CD4-positive, CD25-positive, alpha-beta regulatory T cell (primary cell): Measurements from ENCODE around the gene NDUFB6. TPM values are rescaled to one million over a fixed set of nuclear protein-coding genes. Genes with fewer than 3 reads are reported as not detected.
"Not testable (repeated sequence)": the region's sequence is repeated elsewhere in the genome, so short reads cannot be mapped to it uniquely, and the experiment has no call there.

Experiments
- ATAC-seq, 2 donors: fragments of 150-1000 bp; cut with Tn5 transposase; one replicate each; pipeline ENCODE4 v1.10.0; 2021; ENCODE audit warnings: low read depth in 2 of 2, moderate number of reproducible peaks in 2 of 2, moderate library complexity in 1 of 2
- DNase-seq, 3 donors: peaks; one replicate each; pipeline versions ENCODE4 v3.0.0 to v3.0.0-alpha.2; 2012 to 2022; ENCODE audit warnings: mixed read lengths in 1 of 3
- H3K27ac ChIP-seq: one replicate; pipeline ENCODE4 v1.7.0; 2013; ENCODE audit warnings: mild to moderate bottlenecking, low read length; ENCODE audit not compliant: insufficient read depth, poor library complexity, severe bottlenecking
- H3K27me3 ChIP-seq: one replicate; pipeline ENCODE4 v1.7.0; 2013; ENCODE audit warnings: low read length; ENCODE audit not compliant: control insufficient read depth, insufficient read depth
- H3K36me3 ChIP-seq: one replicate; pipeline ENCODE4 v1.7.0; 2013; ENCODE audit warnings: mild to moderate bottlenecking, low read length, moderate library complexity; ENCODE audit not compliant: control insufficient read depth, insufficient read depth
- H3K4me1 ChIP-seq: 2 replicates; pipeline ENCODE4 v1.7.0; 2013; ENCODE audit warnings: mild to moderate bottlenecking, low read length; ENCODE audit not compliant: insufficient read depth, control insufficient read depth, poor library complexity, severe bottlenecking
- H3K4me3 ChIP-seq: one replicate; pipeline ENCODE4 v1.7.0; 2013; ENCODE audit warnings: low read depth, mild to moderate bottlenecking, low read length, moderate library complexity
- H3K9me3 ChIP-seq, 2 experiments: 1 replicate in 1 of 2; 2 replicates in 1 of 2; pipeline ENCODE4 v1.7.0; 2013; ENCODE audit warnings: low read length in 2 of 2, mild to moderate bottlenecking in 1 of 2, moderate library complexity in 1 of 2; ENCODE audit not compliant: control insufficient read depth in 2 of 2
- H3K27ac Mint-ChIP-seq, 3 donors: one replicate each; pipeline ENCODE4 v1.8.0; 2020 to 2022; ENCODE audit warnings: mild to moderate bottlenecking in 3 of 3, mixed read lengths in 3 of 3, moderate library complexity in 2 of 3
- H3K27me3 Mint-ChIP-seq: one replicate; pipeline ENCODE4 v1.8.0; 2022; ENCODE audit warnings: mild to moderate bottlenecking, mixed read lengths
- H3K36me3 Mint-ChIP-seq: one replicate; pipeline ENCODE4 v1.8.0; 2020; ENCODE audit warnings: mixed read lengths
- H3K4me1 Mint-ChIP-seq, 4 donors: one replicate each; pipeline ENCODE4 v1.8.0; 2020 to 2022; ENCODE audit warnings: mixed read lengths in 4 of 4, mild to moderate bottlenecking in 1 of 4
- H3K4me3 Mint-ChIP-seq, 4 donors: one replicate each; pipeline ENCODE4 v1.8.0; 2020 to 2022; ENCODE audit warnings: mild to moderate bottlenecking in 4 of 4, mixed read lengths in 4 of 4, moderate library complexity in 3 of 4
- H3K9me3 Mint-ChIP-seq, 7 donors: one replicate each; pipeline ENCODE4 v1.8.0; 2020 to 2022; ENCODE audit warnings: mixed read lengths in 7 of 7, mild to moderate bottlenecking in 3 of 7, moderate library complexity in 2 of 7
- polyA plus RNA-seq, 4 donors: library from polyadenylated mRNA; unstranded; fragments of 300-500 nt; fragmentation: Illumina TruSeq; gene quantifications; one replicate each; pipeline ENCODE4 v1.2.3, GENCODE V29; 2021
- total RNA-seq: library from RNA; stranded (reverse); gene quantifications from one replicate; pipeline ENCODE4 v1.2.3, GENCODE V29; 2022

NDUFB6 gene
- total and polyA plus RNA-seq, 5 donors from 2014 or later = 19.6 to 109 (median 71.6) TPM

GRCh38 chr9:32526041-32526706, 46.8 kb downstream of the NDUFB6 start, which contains the start of gene RIGI:
Gene RIGI (minus strand): TSS chr9:32526196. CDS start chr9:32526166, 30 bp downstream.
- H3K27me3 ChIP-seq = no peaks in the 10 kb centered on the region
- no peaks in the 10 kb centered on the region for H3K9me3 ChIP-seq
- Mint-ChIP-seq H3K4me1 (peaks cover 34 to 60% (median 41%) of the 10 kb centered on the region in 4 donors), H3K9me3 (peaks cover 0 to 1% (median 0%) of the 10 kb centered on the region in 7 donors), H3K36me3 (peaks cover 22% of the 10 kb centered on the region), H3K27ac (peak within 1 kb of the TSS; percentile 83 to 99 (median 87)), H3K27me3 (no peaks in the 10 kb centered on the region), H3K4me3 (peak within 1 kb of the TSS; percentile 94 to 98 (median 98))
- H3K36me3 ChIP-seq = peaks cover 2% of the 10 kb centered on the region
- ATAC-seq (peak; percentile 71 to 75), DNase-seq (peak; percentile 77 to 86 (median 78))
- peaks cover 41% of the 10 kb centered on the region for H3K4me1 ChIP-seq
- H3K27ac ChIP-seq = peak within 1 kb of the TSS; percentile 89
- H3K4me3 ChIP-seq = peak within 1 kb of the TSS; percentile 98

- DNase-seq (no peak), ATAC-seq (no peak)
- Histone ChIP-seq H3K9me3 (no peaks in the 10 kb centered on the region), H3K4me1 (peaks cover 41% of the 10 kb centered on the region), H3K36me3 (peaks cover 2% of the 10 kb centered on the region), H3K27ac (peak overlapping the region; percentile 89), H3K4me3 (peak overlapping the region; percentile 98), H3K27me3 (no peaks in the 10 kb centered on the region)
- H3K4me3 Mint-ChIP-seq = peak overlapping the region; percentile 94 to 98 (median 98)
- H3K9me3 Mint-ChIP-seq = peaks cover 0 to 1% (median 0%) of the 10 kb centered on the region in 7 donors
- H3K36me3 Mint-ChIP-seq = peaks cover 22% of the 10 kb centered on the region
- peaks cover 34 to 61% (median 42%) of the 10 kb centered on the region in 4 donors for H3K4me1 Mint-ChIP-seq
- H3K27ac Mint-ChIP-seq = peak overlapping the region; percentile 83 to 99 (median 87)
- no peaks in the 10 kb centered on the region for H3K27me3 Mint-ChIP-seq
Observed at GRCh38 chr9:32525709-32526030, 47.3 kb downstream of the NDUFB6 start.

DNA sequence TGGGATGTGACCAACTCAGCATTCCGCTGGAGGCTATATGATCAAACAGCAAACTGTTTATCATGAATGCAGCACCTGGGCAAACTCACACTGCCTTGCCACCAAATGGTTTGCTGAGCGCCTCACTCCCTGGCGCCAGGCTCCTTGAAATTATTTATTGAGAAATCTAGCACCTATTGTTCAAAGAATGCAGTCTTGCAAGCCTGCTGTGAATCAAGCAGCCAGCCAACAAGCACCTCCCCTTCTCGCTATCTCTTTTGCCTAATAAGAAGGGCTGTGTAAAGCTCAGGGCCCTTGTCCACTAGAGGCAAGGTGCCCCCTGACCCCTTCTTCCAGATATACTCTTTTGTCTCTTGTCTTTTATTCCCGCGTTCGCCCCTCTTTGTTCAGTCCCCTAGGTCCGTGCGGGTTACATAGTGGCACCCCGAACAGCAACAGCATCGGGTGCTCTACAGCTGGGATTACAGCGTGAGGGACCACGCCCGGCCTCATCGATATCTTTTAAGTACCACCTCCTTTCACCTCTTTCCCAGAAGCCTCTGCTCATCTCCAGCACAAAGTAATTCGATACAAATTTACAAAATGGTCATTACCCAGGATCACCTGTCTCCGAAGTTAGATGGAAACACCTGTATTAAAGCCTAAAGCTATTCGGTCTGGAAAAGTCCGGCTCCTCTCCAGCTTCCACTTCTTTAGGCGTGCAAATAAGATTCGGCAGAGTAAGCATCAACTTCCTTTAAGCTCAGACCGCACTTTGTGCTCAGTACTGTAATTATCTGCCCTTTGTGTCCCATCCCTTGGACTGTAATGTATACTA, 47.9 kb downstream of the NDUFB6 start:
- peak overlapping the region; percentile 83 to 99 (median 87) for H3K27ac Mint-ChIP-seq
- peaks cover 4% of the 10 kb centered on the region for H3K36me3 ChIP-seq
- peaks cover 41% of the 10 kb centered on the region for H3K4me1 ChIP-seq
- peak; percentile 19 to 38 for ATAC-seq
- peak in 2 of 3 donors; percentile 21 to 57 for DNase-seq
- no peaks in the 10 kb centered on the region for H3K27me3 ChIP-seq
- H3K9me3 Mint-ChIP-seq = peaks cover 0 to 1% (median 0%) of the 10 kb centered on the region in 7 donors
- no peaks in the 10 kb centered on the region for H3K9me3 ChIP-seq
- peak overlapping the region; percentile 98 for H3K4me3 ChIP-seq
- H3K27me3 Mint-ChIP-seq = no peaks in the 10 kb centered on the region
- peaks cover 22% of the 10 kb centered on the region for H3K36me3 Mint-ChIP-seq
- H3K4me1 Mint-ChIP-seq = peaks cover 34 to 64% (median 44%) of the 10 kb centered on the region in 4 donors
- H3K4me3 Mint-ChIP-seq = peak overlapping the region; percentile 94 to 98 (median 98)
- H3K27ac ChIP-seq = peak overlapping the region; percentile 89

- H3K36me3 ChIP-seq, H3K27me3 ChIP-seq, ATAC-seq, H3K9me3 Mint-ChIP-seq, H3K27me3 Mint-ChIP-seq, H3K9me3 ChIP-seq: not testable (repeated sequence)
- Mint-ChIP-seq H3K36me3 (peaks cover 22% of the 10 kb centered on the region), H3K4me3 (peak overlapping the region; percentile 94 to 98 (median 98)), H3K27ac (peak overlapping the region; percentile 66 to 95 (median 87)), H3K4me1 (peaks cover 34 to 66% (median 46%) of the 10 kb centered on the region in 4 donors)
- Histone ChIP-seq H3K4me3 (peak overlapping the region; percentile 98), H3K27ac (peak overlapping the region; percentile 89), H3K4me1 (peaks cover 41% of the 10 kb centered on the region)
- peak in 1 of 3 donors; percentile 11 for DNase-seq
Observed at GRCh38 chr9:32524558-32524891, 48.4 kb downstream of the NDUFB6 start.

DNA sequence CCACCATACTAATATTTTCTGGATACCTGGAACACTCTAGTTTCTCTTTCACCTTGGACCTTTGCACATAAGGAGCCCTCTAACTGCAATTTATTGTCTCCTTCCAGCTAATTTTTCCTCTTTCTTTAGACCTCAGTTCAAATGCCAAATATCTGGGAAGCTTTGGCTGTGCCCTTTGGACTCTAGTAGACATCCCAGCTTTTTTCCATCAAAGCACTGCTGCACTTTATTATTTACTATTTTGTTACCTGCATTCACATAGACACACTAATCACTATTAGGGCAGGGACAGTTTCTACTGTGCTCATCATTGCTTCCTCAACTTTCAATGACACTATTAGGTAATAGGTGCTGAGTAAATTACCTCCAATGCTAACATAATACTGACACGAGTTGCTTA, 49.0 kb downstream of the NDUFB6 start:
- peak overlapping the region; percentile 64 for H3K4me3 ChIP-seq

DNA sequence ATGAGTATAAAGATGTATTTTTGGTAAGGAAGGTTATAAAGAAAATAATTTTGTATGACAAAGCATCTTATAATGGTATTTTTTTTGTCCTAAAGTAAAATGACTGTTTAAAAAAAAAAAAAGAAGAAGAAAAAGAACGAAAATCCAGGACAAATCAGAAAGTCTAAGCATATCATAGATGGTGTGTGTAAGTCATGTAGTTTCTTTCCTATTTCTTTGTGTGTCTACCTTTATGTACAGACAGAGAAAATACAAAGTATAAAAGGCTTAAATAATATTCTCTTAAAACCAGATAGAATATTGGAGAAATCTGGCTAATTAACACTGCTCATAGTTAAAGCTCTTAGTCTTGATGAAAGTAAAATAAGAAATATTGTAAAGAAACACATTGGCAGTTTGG, 54.7 kb downstream of the NDUFB6 start:
- H3K4me1 Mint-ChIP-seq = peaks cover 25 to 62% (median 46%) of the 10 kb centered on the region in 4 donors
- H3K27me3 Mint-ChIP-seq = no peaks in the 10 kb centered on the region
- ATAC-seq (no peak), DNase-seq (no peak)
- no peak overlapping the region for H3K27ac Mint-ChIP-seq
- peaks cover 18% of the 10 kb centered on the region for H3K36me3 ChIP-seq
- peak overlapping the region in 1 of 4 donors; percentile 15 for H3K4me3 Mint-ChIP-seq
- no peaks in the 10 kb centered on the region for H3K27me3 ChIP-seq
- H3K36me3 Mint-ChIP-seq = peaks cover 35% of the 10 kb centered on the region
- no peaks in the 10 kb centered on the region for H3K9me3 ChIP-seq
- peaks cover 0 to 10% (median 1%) of the 10 kb centered on the region in 7 donors for H3K9me3 Mint-ChIP-seq
- H3K4me3 ChIP-seq = no peak overlapping the region
- peaks cover 9% of the 10 kb centered on the region for H3K4me1 ChIP-seq
- H3K27ac ChIP-seq = no peak overlapping the region

More for the DNA sequence above, 49.0 kb downstream of the NDUFB6 start:
- H3K27ac Mint-ChIP-seq = peak overlapping the region; percentile 66 to 95 (median 87)
- ATAC-seq = no peak
- Histone ChIP-seq H3K9me3 (no peaks in the 10 kb centered on the region), H3K27me3 (no peaks in the 10 kb centered on the region), H3K4me1 (peaks cover 41% of the 10 kb centered on the region), H3K36me3 (peaks cover 9% of the 10 kb centered on the region), H3K27ac (peak overlapping the region; percentile 89)
- H3K4me1 Mint-ChIP-seq = peaks cover 34 to 69% (median 46%) of the 10 kb centered on the region in 4 donors
- H3K4me3 Mint-ChIP-seq = peak overlapping the region; percentile 68 to 98 (median 96)
- DNase-seq = no peak
- no peaks in the 10 kb centered on the region for H3K27me3 Mint-ChIP-seq
- peaks cover 0 to 2% (median 0%) of the 10 kb centered on the region in 7 donors for H3K9me3 Mint-ChIP-seq
- peaks cover 22% of the 10 kb centered on the region for H3K36me3 Mint-ChIP-seq

- DNase-seq (no peak), ATAC-seq (no peak)
- no peaks in the 10 kb centered on the region for H3K27me3 ChIP-seq
- H3K4me3 ChIP-seq = no peak overlapping the region
- H3K9me3 Mint-ChIP-seq = peaks cover 0 to 10% (median 3%) of the 10 kb centered on the region in 7 donors
- H3K9me3 ChIP-seq = no peaks in the 10 kb centered on the region
- H3K27me3 Mint-ChIP-seq = no peaks in the 10 kb centered on the region
- H3K27ac Mint-ChIP-seq = peak overlapping the region in 1 of 3 donors; percentile 12
- H3K4me1 ChIP-seq = peaks cover 4% of the 10 kb centered on the region
- peaks cover 32% of the 10 kb centered on the region for H3K36me3 Mint-ChIP-seq
- peaks cover 28 to 61% (median 47%) of the 10 kb centered on the region in 4 donors for H3K4me1 Mint-ChIP-seq
- no peak overlapping the region for H3K27ac ChIP-seq
- H3K36me3 ChIP-seq = peaks cover 16% of the 10 kb centered on the region
- no peak overlapping the region for H3K4me3 Mint-ChIP-seq
Observed at GRCh38 chr9:32516241-32516640, 56.7 kb downstream of the NDUFB6 start.
